SHP77 treated with DMSO at 0.1 percent for 48 hours (cell line): ENCODE results near the gene GNAQ.
A peak's percentile ranks its signal among the peaks of the same experiment; 100 is the strongest.

Source experiments
- DNase-seq: peaks from one replicate; lab custom pipeline; 2025; lab: John Stamatoyannopoulos, UW

The GNAQ gene

GRCh38 chr9:77974434-77974833 lies 57.2 kb downstream of the GNAQ start:
- no peak for DNase-seq

- no peak for DNase-seq
Measured at GRCh38 chr9:77969083-77969482, 62.5 kb downstream of the GNAQ start.

GRCh38 chr9:77968506-77968905 lies 63.1 kb downstream of the GNAQ start:
- DNase-seq = no peak

- DNase-seq = no peak
Measured at GRCh38 chr9:77966718-77967117, 64.9 kb downstream of the GNAQ start.

- DNase-seq = no peak
Measured at GRCh38 chr9:77965445-77966123, 66.0 kb downstream of the GNAQ start.

- no peak for DNase-seq
Measured at GRCh38 chr9:77964258-77964657, 67.4 kb downstream of the GNAQ start.

GRCh38 chr9:77961541-77961940 lies 70.1 kb downstream of the GNAQ start:
- no peak for DNase-seq

GRCh38 chr9:77960356-77961153 lies 71.1 kb downstream of the GNAQ start:
- DNase-seq = no peak

GRCh38 chr9:77959803-77960202 lies 71.8 kb downstream of the GNAQ start:
- DNase-seq = no peak

- no peak for DNase-seq
Measured at GRCh38 chr9:77957652-77958051, 74.0 kb downstream of the GNAQ start.

GRCh38 chr9:77956555-77956954 lies 75.1 kb downstream of the GNAQ start:
- no peak for DNase-seq

GRCh38 chr9:77954666-77955015 lies 77.0 kb downstream of the GNAQ start:
- DNase-seq = no peak

- no peak for DNase-seq
Measured at GRCh38 chr9:77954013-77954665, 77.5 kb downstream of the GNAQ start.

GRCh38 chr9:77953590-77953989 lies 78.0 kb downstream of the GNAQ start:
- DNase-seq = peak; percentile 21

GRCh38 chr9:77952635-77953328 lies 78.8 kb downstream of the GNAQ start:
- no peak for DNase-seq

- DNase-seq = no peak
Measured at GRCh38 chr9:77951369-77951768, 80.2 kb downstream of the GNAQ start.

GRCh38 chr9:77949751-77950436 lies 81.7 kb downstream of the GNAQ start:
- DNase-seq = no peak

- DNase-seq = no peak
Measured at GRCh38 chr9:77947651-77948050, 84.0 kb downstream of the GNAQ start.

- no peak for DNase-seq
Measured at GRCh38 chr9:77946969-77947620, 84.5 kb downstream of the GNAQ start.

- no peak for DNase-seq
Measured at GRCh38 chr9:77946296-77946695, 85.3 kb downstream of the GNAQ start.

GRCh38 chr9:77945798-77946197 lies 85.8 kb downstream of the GNAQ start:
- DNase-seq = no peak
